ENCODE measurements around the gene USP37. TPM values are rescaled to one million over a fixed set of nuclear protein-coding genes. Genes with fewer than 3 reads are reported as not detected.

USP37 gene
- total RNA-seq, 2 experiments from 2014 or later = 21.7 to 23.2 TPM

DNA sequence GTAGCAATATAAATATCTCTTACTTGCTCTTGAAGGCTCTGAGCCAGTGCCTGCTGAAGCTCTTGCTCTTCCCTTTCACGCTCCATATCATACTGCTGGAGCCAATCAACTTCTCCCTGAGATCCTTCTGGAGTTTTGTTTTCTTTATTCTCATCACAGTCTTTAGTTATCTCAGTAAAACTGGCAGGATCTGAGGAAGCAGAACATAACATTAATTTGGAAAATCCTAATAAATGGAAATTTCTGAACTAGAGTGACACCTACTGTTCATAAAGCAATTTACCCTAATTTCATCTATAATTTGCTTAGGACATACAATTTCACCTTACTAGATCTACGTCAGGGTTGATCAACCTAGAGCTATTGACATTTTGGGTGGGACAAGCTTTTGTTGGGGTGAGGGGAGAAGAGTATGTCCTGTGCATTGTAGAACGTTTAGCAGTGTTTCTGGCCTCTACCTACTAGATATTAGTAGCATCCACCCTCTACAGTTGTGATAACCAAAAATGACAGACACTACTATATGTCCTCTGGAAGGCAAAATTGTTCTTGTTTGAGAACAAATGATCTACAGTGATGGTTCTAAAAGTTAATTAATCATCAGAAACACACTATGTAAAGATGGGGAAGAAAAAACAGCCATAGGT is 102.0 kb downstream of the USP37 start:
- intact Hi-C loops (cut with micrococcal nuclease) = loop anchor here (1.0 kb wide), 2 partner anchors 60 to 165 kb away; no protein-coding TSS in a partner anchor
- H3K27ac Mint-ChIP-seq = no peak overlapping the region
- no peak overlapping the region for H3K4me3 Mint-ChIP-seq
- no peaks in the 10 kb centered on the region for H3K9me3 Mint-ChIP-seq
- DNase-seq = no peak
- H3K36me3 Mint-ChIP-seq (ENCODE audit: low read depth) = peaks cover 43% of the 10 kb centered on the region
- peaks cover 2% of the 10 kb centered on the region for H3K4me1 Mint-ChIP-seq (ENCODE audit: low read depth)
- CTCF ChIA-PET = interaction anchor here (0.5 to 1.7 kb wide), 10 partner anchors 9 to 193 kb away, joined by 3 to 6 read pairs (median 3); no protein-coding TSS in a partner anchor
- no peaks in the 10 kb centered on the region for H3K27me3 Mint-ChIP-seq (ENCODE audit: low read depth)

DNA sequence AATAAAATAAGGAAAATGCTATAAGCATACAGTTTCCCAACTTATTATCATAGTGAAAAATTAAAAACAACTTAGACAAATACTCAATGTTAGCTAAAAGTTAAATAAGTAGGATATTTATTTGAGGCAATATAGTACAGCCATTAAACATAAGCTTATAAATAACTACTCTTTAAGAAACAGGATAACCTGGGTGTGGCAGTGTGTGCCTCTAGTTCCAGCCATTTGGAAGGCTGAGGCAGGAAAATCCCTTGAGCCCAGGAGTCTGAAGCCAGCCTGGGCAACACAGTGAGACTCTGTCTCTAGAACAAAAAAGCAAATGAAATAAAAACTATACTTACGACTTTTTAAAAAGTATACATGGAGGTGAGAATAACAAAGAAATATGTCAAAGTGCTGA is 109.6 kb downstream of the USP37 start:
- DNase-seq = no peak
- H3K27me3 Mint-ChIP-seq (ENCODE audit: low read depth) = no peaks in the 10 kb centered on the region
- no peak overlapping the region for H3K4me3 Mint-ChIP-seq
- CTCF ChIA-PET = interaction anchor here (0.6 kb wide), 1 partner anchor 50 kb away, joined by 3 read pairs; no protein-coding TSS in a partner anchor
- peaks cover 48% of the 10 kb centered on the region for H3K36me3 Mint-ChIP-seq (ENCODE audit: low read depth)
- H3K27ac Mint-ChIP-seq = no peak overlapping the region
- intact Hi-C loops (cut with micrococcal nuclease) = no loop called here
- no peaks in the 10 kb centered on the region for H3K4me1 Mint-ChIP-seq (ENCODE audit: low read depth)
- H3K9me3 Mint-ChIP-seq = peaks cover 6% of the 10 kb centered on the region

DNA sequence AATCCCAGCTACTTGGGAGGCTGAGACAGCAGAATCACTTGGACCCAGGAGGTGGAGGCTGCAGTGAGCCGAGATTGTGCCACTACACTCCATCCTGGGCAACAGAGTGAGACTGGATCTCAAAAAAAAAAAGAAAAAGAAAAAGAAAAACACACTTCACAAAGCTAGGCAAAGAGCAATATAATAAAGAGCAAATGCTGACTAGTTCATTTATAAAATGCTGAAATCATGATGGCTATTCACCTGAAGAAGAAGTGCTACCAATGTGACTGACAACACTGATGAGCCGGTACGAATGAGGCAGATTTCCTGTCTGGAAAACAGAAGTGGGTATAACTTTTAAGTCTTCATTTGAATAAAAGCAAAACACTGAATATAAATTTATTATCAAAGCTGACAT is 111.3 kb downstream of the USP37 start:
- no peak overlapping the region for H3K27ac Mint-ChIP-seq
- intact Hi-C loops (cut with micrococcal nuclease) = no loop called here
- peaks cover 48% of the 10 kb centered on the region for H3K36me3 Mint-ChIP-seq (ENCODE audit: low read depth)
- H3K9me3 Mint-ChIP-seq = peaks cover 6% of the 10 kb centered on the region
- CTCF ChIA-PET = interaction anchor here (0.6 kb wide), 1 partner anchor 391 kb away, joined by 3 read pairs; no protein-coding TSS in a partner anchor
- no peaks in the 10 kb centered on the region for H3K27me3 Mint-ChIP-seq (ENCODE audit: low read depth)
- H3K4me1 Mint-ChIP-seq (ENCODE audit: low read depth) = no peaks in the 10 kb centered on the region
- H3K4me3 Mint-ChIP-seq = no peak overlapping the region
- no peak for DNase-seq

DNA sequence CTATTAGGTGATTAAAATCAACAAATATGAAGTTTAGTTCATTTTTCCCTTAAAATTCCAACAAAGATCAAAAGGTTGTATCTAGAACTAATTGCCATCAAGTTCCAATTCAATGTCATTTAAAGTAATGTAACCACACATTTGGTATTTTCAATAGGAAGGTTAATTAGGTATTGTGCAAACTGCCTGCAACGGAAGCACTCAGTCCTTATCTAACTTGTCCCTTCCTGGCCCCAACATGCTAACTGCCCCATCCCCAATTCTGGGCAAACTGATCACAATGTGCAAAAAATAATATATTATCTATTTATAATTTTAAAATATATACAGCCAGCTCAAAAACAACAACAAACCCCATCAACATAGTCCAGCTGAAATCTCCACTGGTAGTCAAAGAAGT is 116.1 kb downstream of the USP37 start:
- peaks cover 49% of the 10 kb centered on the region for H3K36me3 Mint-ChIP-seq (ENCODE audit: low read depth)
- peaks cover 6% of the 10 kb centered on the region for H3K9me3 Mint-ChIP-seq
- no peaks in the 10 kb centered on the region for H3K27me3 Mint-ChIP-seq (ENCODE audit: low read depth)
- H3K27ac Mint-ChIP-seq = no peak overlapping the region
- H3K4me3 Mint-ChIP-seq = no peak overlapping the region
- intact Hi-C loops (cut with micrococcal nuclease) = no loop called here
- no peaks in the 10 kb centered on the region for H3K4me1 Mint-ChIP-seq (ENCODE audit: low read depth)
- CTCF ChIA-PET = interaction anchor here (1.4 kb wide), 1 partner anchor 15 kb away, joined by 5 read pairs; no protein-coding TSS in a partner anchor
- DNase-seq = no peak

DNA sequence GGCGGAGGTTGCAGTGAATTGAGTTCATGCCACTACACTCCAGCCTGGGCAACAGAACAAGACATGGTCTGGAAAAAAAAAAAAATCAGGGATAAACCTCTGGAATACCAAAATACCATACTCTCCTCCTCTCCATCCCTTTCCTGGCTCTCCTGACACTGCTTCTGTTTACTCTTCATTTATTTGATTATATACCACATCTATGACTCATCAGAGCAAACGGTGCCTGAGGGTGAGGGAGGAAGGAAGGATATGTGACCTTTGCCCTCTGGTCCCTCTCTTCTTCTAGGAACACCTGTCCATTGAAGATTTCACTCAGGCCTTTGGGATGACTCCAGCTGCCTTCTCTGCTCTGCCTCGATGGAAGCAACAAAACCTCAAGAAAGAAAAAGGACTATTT is 119.2 kb downstream of the USP37 start:
- no peaks in the 10 kb centered on the region for H3K9me3 Mint-ChIP-seq
- no peak for DNase-seq
- H3K27ac Mint-ChIP-seq = no peak overlapping the region
- H3K36me3 Mint-ChIP-seq (ENCODE audit: low read depth) = peaks cover 29% of the 10 kb centered on the region
- H3K4me1 Mint-ChIP-seq (ENCODE audit: low read depth) = no peaks in the 10 kb centered on the region
- CTCF ChIA-PET = no interaction called here
- intact Hi-C loops (cut with micrococcal nuclease) = no loop called here
- H3K27me3 Mint-ChIP-seq (ENCODE audit: low read depth) = no peaks in the 10 kb centered on the region
- H3K4me3 Mint-ChIP-seq = no peak overlapping the region

DNA sequence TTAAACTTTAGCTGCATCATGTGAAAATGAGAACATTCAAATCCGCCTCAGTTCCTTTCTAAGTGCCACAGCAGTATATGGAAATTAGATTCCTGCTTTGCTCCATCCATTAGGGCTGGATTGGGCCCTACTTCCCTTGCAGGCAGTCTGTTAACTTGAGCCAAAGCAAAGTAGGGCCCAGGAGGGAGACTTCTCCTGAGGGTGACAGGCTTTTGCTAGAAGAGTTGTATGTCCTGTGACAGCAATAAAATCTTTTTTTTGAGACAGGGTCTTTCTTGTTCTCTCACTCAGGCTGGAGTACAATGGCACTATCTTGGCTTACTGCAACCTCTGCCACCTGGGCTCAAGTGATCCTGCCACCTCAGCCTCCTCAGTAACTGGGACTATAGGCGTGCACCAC is 121.1 kb downstream of the USP37 start:
- Mint-ChIP-seq H3K9me3 (no peaks in the 10 kb centered on the region), H3K4me3 (no peak overlapping the region), H3K27me3 (ENCODE audit: low read depth) (no peaks in the 10 kb centered on the region), H3K4me1 (ENCODE audit: low read depth) (no peaks in the 10 kb centered on the region), H3K27ac (no peak overlapping the region), H3K36me3 (ENCODE audit: low read depth) (peaks cover 18% of the 10 kb centered on the region)
- intact Hi-C loops (cut with micrococcal nuclease) = no loop called here
- DNase-seq = no peak
- CTCF ChIA-PET = interaction anchor here (1.3 kb wide), 1 partner anchor 145 kb away, joined by 4 read pairs; no protein-coding TSS in a partner anchor

DNA sequence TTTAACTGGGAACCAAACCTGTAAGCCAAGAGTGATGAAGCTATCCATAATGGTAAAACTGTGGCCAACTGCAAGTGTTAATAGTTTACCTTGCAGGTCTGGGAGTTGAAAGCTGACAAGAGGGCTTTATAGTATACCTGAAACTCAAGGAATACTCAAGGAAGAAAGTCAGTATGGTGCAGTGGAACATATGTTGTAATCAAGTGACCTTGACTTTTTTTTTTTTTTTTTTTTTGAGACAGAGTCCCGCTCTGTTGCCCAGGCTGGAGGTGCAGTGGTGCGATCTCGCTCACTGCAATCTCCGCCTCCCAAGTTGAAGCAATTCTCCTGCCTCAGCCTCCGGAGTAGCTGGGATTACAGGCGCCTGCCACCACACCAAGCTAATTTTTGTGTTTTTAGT is 121.6 kb downstream of the USP37 start:
- H3K36me3 Mint-ChIP-seq (ENCODE audit: low read depth) = peaks cover 16% of the 10 kb centered on the region
- no peak overlapping the region for H3K27ac Mint-ChIP-seq
- CTCF ChIA-PET = interaction anchor here (0.5 to 1.3 kb wide), 3 partner anchors 21 to 201 kb away, joined by 3 to 9 read pairs (median 4); no protein-coding TSS in a partner anchor
- DNase-seq = no peak
- no peaks in the 10 kb centered on the region for H3K27me3 Mint-ChIP-seq (ENCODE audit: low read depth)
- intact Hi-C loops (cut with micrococcal nuclease) = no loop called here
- no peaks in the 10 kb centered on the region for H3K9me3 Mint-ChIP-seq
- no peaks in the 10 kb centered on the region for H3K4me1 Mint-ChIP-seq (ENCODE audit: low read depth)
- H3K4me3 Mint-ChIP-seq = no peak overlapping the region

DNA sequence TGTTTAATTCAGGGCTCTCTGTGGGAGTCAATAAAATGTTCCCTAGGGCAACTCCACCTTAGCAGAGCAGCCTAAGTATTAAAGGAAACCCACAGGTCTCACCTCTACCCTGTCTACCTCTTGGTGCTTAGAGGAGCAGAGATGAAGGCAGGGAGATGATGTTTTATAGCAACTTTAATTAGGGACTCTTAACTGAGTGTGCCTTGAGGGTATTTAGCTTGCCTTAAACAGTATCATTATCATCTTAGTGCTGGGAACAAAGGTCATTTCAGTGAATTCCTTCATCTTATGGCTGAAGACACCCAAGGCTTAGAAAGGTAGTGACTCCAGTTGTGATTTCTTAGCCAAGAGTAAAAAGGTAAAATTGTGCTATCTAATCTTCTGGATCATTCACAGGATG is 122.5 kb downstream of the USP37 start:
- no peaks in the 10 kb centered on the region for H3K27me3 Mint-ChIP-seq (ENCODE audit: low read depth)
- H3K4me3 Mint-ChIP-seq = no peak overlapping the region
- intact Hi-C loops (cut with micrococcal nuclease) = no loop called here
- H3K27ac Mint-ChIP-seq = no peak overlapping the region
- H3K36me3 Mint-ChIP-seq (ENCODE audit: low read depth) = peaks cover 16% of the 10 kb centered on the region
- H3K9me3 Mint-ChIP-seq = no peaks in the 10 kb centered on the region
- no peak for DNase-seq
- no peaks in the 10 kb centered on the region for H3K4me1 Mint-ChIP-seq (ENCODE audit: low read depth)
- CTCF ChIA-PET = interaction anchor here (0.7 kb wide), 1 partner anchor 202 kb away, joined by 3 read pairs; no protein-coding TSS in a partner anchor

DNA sequence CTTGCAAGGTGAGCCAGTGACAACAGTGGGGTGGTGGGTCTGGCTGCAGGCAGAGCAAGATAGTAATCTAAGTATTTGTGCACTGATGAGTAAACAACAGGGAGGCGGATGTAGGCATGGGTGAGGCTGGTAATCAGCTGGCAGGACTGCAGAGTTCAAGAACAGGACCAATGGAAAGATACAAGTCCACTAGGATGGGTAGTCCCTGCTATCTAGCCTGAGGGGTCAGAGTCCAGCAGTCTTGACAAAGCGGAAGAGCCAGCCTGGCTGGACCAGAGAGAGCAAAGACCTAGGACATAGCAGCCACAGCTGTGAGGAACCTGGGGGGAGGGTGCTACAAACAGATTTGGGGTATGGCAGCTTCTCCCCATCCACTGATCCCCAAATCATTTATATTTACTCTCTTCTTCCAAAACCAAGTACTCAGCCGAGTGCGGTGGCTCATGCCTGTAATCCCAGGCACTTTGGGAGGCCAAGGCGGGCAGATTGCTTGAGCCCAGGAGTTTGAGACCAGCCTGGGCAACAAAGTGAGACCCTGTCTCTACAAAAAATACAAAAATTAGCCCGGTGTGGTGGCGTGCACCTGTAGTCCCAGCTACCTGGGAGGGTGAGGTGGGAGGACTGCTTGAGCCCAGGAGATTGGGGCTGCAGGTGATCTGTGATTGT is 123.3 kb downstream of the USP37 start:
- DNase-seq = no peak
- no peaks in the 10 kb centered on the region for H3K4me1 Mint-ChIP-seq (ENCODE audit: low read depth)
- peaks cover 16% of the 10 kb centered on the region for H3K36me3 Mint-ChIP-seq (ENCODE audit: low read depth)
- intact Hi-C loops (cut with micrococcal nuclease) = no loop called here
- no peaks in the 10 kb centered on the region for H3K27me3 Mint-ChIP-seq (ENCODE audit: low read depth)
- H3K27ac Mint-ChIP-seq = no peak overlapping the region
- CTCF ChIA-PET = no interaction called here
- no peak overlapping the region for H3K4me3 Mint-ChIP-seq
- H3K9me3 Mint-ChIP-seq = no peaks in the 10 kb centered on the region

DNA sequence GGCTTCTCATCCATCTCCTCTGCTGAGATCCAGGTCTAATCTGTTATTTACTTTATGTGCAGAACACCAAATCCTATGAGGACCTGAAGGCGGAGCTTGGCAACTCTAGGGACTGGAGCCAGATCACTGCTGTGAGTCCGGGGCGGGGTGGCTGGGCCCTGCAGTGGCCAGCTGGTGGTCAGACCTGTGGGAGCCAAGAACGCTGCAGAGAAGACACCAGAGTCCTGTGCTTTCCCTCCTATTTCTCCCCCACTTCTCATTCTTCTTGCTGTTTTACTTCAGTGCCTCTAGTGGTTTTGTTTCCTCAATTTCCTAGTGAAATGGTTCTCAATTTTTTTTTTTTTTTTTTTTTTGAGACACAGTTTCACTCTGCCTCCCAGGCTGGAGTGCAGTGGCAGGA is 129.6 kb downstream of the USP37 start:
- Mint-ChIP-seq H3K27ac (no peak overlapping the region), H3K36me3 (ENCODE audit: low read depth) (no peaks in the 10 kb centered on the region), H3K4me1 (ENCODE audit: low read depth) (no peaks in the 10 kb centered on the region), H3K9me3 (no peaks in the 10 kb centered on the region), H3K4me3 (no peak overlapping the region), H3K27me3 (ENCODE audit: low read depth) (no peaks in the 10 kb centered on the region)
- intact Hi-C loops (cut with micrococcal nuclease) = no loop called here
- no peak for DNase-seq
- CTCF ChIA-PET = no interaction called here

DNA sequence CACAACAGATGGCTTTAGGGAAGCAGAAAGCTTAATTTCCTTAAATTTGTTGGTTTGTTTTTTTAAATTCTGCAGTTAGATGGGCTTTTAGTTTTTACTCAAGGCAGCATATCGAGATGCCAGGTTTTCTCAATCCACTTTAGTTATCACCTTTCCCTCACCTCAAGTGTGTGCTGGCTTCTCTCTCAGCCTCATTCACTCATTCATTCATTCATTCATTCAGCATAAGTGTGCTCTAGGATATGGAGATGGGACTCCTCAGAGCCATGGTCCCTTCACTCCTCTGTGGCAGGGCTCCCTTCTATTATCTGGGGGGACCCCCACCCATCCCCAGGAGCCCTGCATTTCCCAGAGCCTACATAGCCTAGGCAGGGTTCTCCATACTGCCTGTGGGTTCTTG is 130.2 kb downstream of the USP37 start:
- intact Hi-C loops (cut with micrococcal nuclease) = no loop called here
- Mint-ChIP-seq H3K9me3 (no peaks in the 10 kb centered on the region), H3K4me3 (no peak overlapping the region), H3K36me3 (ENCODE audit: low read depth) (no peaks in the 10 kb centered on the region), H3K27ac (no peak overlapping the region), H3K27me3 (ENCODE audit: low read depth) (no peaks in the 10 kb centered on the region), H3K4me1 (ENCODE audit: low read depth) (no peaks in the 10 kb centered on the region)
- CTCF ChIA-PET = no interaction called here
- no peak for DNase-seq

DNA sequence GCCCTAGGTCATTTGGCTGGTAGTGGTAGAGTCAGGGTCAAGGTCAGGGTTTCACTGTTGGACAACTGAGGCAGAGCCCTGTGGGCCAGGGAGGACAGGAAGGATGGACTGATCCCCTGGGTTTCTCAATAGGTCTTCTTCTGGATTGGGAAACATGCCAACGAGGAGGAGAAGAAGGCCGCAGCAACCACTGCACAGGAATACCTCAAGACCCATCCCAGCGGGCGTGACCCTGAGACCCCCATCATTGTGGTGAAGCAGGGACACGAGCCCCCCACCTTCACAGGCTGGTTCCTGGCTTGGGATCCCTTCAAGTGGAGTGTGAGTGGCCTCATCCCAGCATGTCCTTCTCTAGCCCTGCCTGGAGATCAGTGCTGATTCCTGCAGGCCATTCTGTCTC is 131.2 kb downstream of the USP37 start:
- Mint-ChIP-seq H3K36me3 (ENCODE audit: low read depth) (no peaks in the 10 kb centered on the region), H3K4me1 (ENCODE audit: low read depth) (no peaks in the 10 kb centered on the region), H3K4me3 (no peak overlapping the region), H3K9me3 (no peaks in the 10 kb centered on the region), H3K27me3 (ENCODE audit: low read depth) (no peaks in the 10 kb centered on the region), H3K27ac (no peak overlapping the region)
- no peak for DNase-seq
- intact Hi-C loops (cut with micrococcal nuclease) = no loop called here
- CTCF ChIA-PET = no interaction called here
